NB4 (cell line): ENCODE data around the gene PECR.
"Not testable (repeated sequence)": the region's sequence is repeated elsewhere in the genome, so short reads cannot be mapped to it uniquely, and the experiment has no call there.

Experiments
- DNase-seq: peaks from one replicate; pipeline ENCODE4 v3.0.0; 2010; ENCODE audit warnings: low read depth
- H3K4me3 ChIP-seq: one replicate; pipeline ENCODE4 v1.5.1; 2011; ENCODE audit warnings: mild to moderate bottlenecking, low read depth, low read length, moderate library complexity
- CTCF ChIP-seq: IDR thresholded peaks from one replicate; pipeline ENCODE4 v1.5.1; 2012; ENCODE audit warnings: low read depth, low read length
- MAX ChIP-seq: IDR thresholded peaks from 2 replicates; pipeline ENCODE4 v1.6.1; 2011; ENCODE audit warnings: low read depth, low read length
- MYC ChIP-seq: IDR thresholded peaks from 2 replicates; pipeline ENCODE4 v1.6.1; 2011; ENCODE audit warnings: low read depth, low read length
- POLR2A ChIP-seq: IDR thresholded peaks from 2 replicates; pipeline ENCODE4 v1.6.1; 2011; ENCODE audit warnings: mild to moderate bottlenecking; ENCODE audit not compliant: insufficient read length; ENCODE audit errors: extremely low read depth

Gene PECR

GRCh38 chr2:216082805-216083204 is 1.2 kb upstream of the PECR start:
- TF ChIP-seq MYC (no peak), MAX (no peak), POLR2A (no peak), CTCF (no peak)
- no peak overlapping the region for H3K4me3 ChIP-seq
- peak; percentile 43 for DNase-seq

- TF ChIP-seq POLR2A (no peak), CTCF (no peak)
- peak overlapping the region; percentile 56 for H3K4me3 ChIP-seq
- DNase-seq = no peak
Observed at GRCh38 chr2:216082117-216082711, 605 bp upstream of the PECR start.

GRCh38 chr2:216081012-216081411 is 597 bp downstream of the PECR start:
- DNase-seq = no peak
- H3K4me3 ChIP-seq = peak overlapping the region; percentile 56

GRCh38 chr2:216080048-216080447 is 1.6 kb downstream of the PECR start:
- H3K4me3 ChIP-seq, DNase-seq: not testable (repeated sequence)

More at GRCh38 chr2:216081012-216081411, 597 bp downstream of the PECR start:
- TF ChIP-seq CTCF (no peak), POLR2A (no peak), MAX (no peak), MYC (no peak)

GRCh38 chr2:216078776-216079175 is 2.8 kb downstream of the PECR start:
- TF ChIP-seq CTCF = no peak
- TF ChIP-seq POLR2A = no peak
- TF ChIP-seq MYC = no peak
- no peak for TF ChIP-seq MAX
- peak; percentile 24 for DNase-seq
- H3K4me3 ChIP-seq = no peak overlapping the region

- no peak overlapping the region for H3K4me3 ChIP-seq
- TF ChIP-seq POLR2A (no peak), MYC (no peak), MAX (no peak), CTCF (no peak)
- no peak for DNase-seq
Observed at GRCh38 chr2:216075510-216076485, 5.8 kb downstream of the PECR start.
